Ascending aorta (tissue), 2 donors: Measurements from ENCODE around the gene WNK2. TPM values are rescaled to one million over a fixed set of nuclear protein-coding genes. Genes with fewer than 3 reads are reported as not detected.

Source experiments
- DNase-seq, 2 donors: peaks; one replicate each; pipeline ENCODE4 v3.0.0-alpha.2; 2019; ENCODE audit warnings: low spot score in 2 of 2
- H3K27ac ChIP-seq, 2 donors: fragments of 200-600 bp; sonication (generic); one replicate each; pipeline ENCODE4 v1.5.1; 2016 to 2017; ENCODE audit warnings: mild to moderate bottlenecking in 1 of 2
- H3K27me3 ChIP-seq: fragments of 200-600 bp; sonication (generic); one replicate; pipeline ENCODE4 v1.5.1; 2017
- H3K36me3 ChIP-seq, 2 donors: fragments of 200-600 bp; sonication (generic); one replicate each; pipeline ENCODE4 v1.5.1; 2016
- H3K4me1 ChIP-seq, 2 donors: fragments of 200-600 bp; sonication (generic); one replicate each; pipeline ENCODE4 v1.5.1; 2016 to 2017; ENCODE audit warnings: mild to moderate bottlenecking in 1 of 2
- H3K4me3 ChIP-seq, 2 donors: fragments of 200-600 bp; sonication (generic); one replicate each; pipeline ENCODE4 v1.5.1; 2016 to 2017; ENCODE audit warnings: mild to moderate bottlenecking in 1 of 2
- H3K9me3 ChIP-seq, 2 donors: fragments of 200-600 bp; sonication (generic); one replicate each; pipeline ENCODE4 v1.5.1; 2016
- intact Hi-C: fragments of 100-400 bp; cut with DNase I; formaldehyde crosslinking; loops from one replicate; pipeline ENCODE4 v1.15.1; 2023
- total RNA-seq: library from RNA; depleted of rRNA; stranded (reverse); fragments of >200 nt; gene quantifications from one replicate; pipeline ENCODE4 v1.1.0, GENCODE V29; 2016
- TF ChIP-seq, protein P1 (sequence below), 3 experiments: fragments of 200-600 bp in 2 of 3; fragments of 450-650 bp in 1 of 3; sonication (generic) in 2 of 3; IDR thresholded peaks; one replicate each; pipeline ENCODE4 v1.5.1; 2016 to 2019; ENCODE audit warnings: antibody characterized with exemption in 3 of 3, mild to moderate bottlenecking in 1 of 3, moderate library complexity in 1 of 3

The WNK2 gene
- total RNA-seq, 1 donor from 2014 or later, result not detected

DNA sequence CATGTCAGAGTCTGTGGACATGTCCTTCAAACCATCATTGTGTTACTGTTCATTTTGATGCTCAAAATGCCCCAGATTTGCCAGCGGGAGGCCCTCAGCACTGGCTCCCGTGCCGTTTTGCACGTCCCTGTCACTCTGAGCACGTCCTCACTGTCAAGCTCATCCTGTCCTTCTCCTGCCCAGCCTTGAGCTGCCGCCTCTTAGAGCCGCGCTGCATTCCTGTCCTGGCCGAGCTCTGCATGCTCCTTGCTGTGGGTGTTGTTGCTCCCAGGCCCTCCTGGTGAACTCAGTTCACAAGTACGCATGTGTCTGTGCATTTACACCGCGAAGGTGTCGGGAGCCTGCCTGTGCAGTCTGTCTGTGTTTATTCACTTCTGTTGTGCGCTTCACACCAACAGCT lies 62.2 kb downstream of the WNK2 start:
- TF ChIP-seq, protein P1, sequence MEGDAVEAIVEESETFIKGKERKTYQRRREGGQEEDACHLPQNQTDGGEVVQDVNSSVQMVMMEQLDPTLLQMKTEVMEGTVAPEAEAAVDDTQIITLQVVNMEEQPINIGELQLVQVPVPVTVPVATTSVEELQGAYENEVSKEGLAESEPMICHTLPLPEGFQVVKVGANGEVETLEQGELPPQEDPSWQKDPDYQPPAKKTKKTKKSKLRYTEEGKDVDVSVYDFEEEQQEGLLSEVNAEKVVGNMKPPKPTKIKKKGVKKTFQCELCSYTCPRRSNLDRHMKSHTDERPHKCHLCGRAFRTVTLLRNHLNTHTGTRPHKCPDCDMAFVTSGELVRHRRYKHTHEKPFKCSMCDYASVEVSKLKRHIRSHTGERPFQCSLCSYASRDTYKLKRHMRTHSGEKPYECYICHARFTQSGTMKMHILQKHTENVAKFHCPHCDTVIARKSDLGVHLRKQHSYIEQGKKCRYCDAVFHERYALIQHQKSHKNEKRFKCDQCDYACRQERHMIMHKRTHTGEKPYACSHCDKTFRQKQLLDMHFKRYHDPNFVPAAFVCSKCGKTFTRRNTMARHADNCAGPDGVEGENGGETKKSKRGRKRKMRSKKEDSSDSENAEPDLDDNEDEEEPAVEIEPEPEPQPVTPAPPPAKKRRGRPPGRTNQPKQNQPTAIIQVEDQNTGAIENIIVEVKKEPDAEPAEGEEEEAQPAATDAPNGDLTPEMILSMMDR (IDR thresholded peaks at IDR 0.05), result no peak
- no peak for DNase-seq
- Histone ChIP-seq H3K4me1 (no peaks in the 10 kb centered on the region), H3K27ac (no peak overlapping the region), H3K9me3 (no peaks in the 10 kb centered on the region), H3K36me3 (no peaks in the 10 kb centered on the region), H3K4me3 (no peak overlapping the region), H3K27me3 (no peaks in the 10 kb centered on the region)
- intact Hi-C loops, result no loop called here

DNA sequence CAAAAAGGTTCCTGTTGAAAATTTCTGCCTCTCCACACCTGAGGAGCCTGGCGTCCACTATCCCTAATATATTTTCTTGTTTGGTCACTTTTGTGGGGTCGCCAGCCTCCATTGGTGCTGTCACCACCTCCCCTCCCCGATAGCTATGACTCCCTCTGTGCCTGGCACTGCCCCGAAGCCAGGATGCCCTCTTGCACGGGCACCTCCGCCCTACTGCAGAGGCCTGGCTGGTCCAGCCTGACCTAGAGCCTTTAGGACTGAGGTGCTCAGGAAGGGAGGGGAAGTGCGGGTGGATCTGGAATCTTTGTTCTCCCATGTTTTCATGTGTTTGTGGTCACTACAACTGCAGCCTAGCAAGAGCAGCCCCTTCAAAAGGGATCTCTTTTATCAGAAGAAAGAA lies 62.6 kb downstream of the WNK2 start:
- Histone ChIP-seq H3K27ac (no peak overlapping the region), H3K36me3 (no peaks in the 10 kb centered on the region), H3K9me3 (no peaks in the 10 kb centered on the region), H3K27me3 (no peaks in the 10 kb centered on the region), H3K4me3 (no peak overlapping the region), H3K4me1 (no peaks in the 10 kb centered on the region)
- no peak for DNase-seq
- TF ChIP-seq, protein P1 (IDR thresholded peaks at IDR 0.05), result no peak
- intact Hi-C loops, result no loop called here

DNA sequence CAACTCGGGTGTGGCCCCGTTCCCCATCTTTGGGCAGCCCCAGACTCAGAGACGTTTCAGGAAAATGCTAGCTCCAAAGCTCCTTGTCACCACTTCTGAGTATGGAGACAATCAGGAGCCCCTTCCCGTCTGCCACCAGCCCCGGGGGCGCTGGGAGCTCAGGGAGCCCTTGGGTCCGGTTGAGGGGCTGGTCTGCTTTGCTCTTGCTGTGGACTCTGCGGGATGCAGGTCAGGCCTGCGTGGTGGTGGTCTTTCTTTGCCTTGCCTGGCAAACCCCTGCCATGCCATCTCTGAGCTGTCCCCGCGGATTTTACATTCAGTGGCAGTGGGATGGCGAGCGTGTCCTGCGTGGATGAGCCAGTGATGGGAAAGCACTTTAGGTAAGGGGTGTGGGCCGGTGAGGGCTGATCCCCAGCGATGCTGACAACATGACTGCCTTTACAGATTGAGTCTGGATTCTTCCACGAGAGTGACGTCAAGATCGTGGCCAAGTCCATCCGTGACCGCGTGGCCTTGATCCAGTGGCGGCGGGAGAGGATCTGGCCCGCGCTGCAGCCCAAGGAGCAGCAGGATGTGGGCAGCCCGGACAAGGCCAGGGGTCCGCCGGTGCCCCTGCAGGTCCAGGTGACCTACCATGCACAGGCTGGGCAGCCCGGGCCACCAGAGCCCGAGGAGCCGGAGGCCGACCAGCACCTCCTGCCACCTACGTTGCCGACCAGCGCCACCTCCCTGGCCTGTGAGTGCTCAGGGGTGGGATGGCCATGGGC lies 63.3 kb downstream of the WNK2 start:
- Histone ChIP-seq H3K4me1 (no peaks in the 10 kb centered on the region), H3K4me3 (no peak overlapping the region), H3K36me3 (no peaks in the 10 kb centered on the region), H3K27me3 (no peaks in the 10 kb centered on the region), H3K9me3 (no peaks in the 10 kb centered on the region), H3K27ac (no peak overlapping the region)
- DNase-seq, result no peak
- intact Hi-C loops, result no loop called here
- TF ChIP-seq, protein P1 (IDR thresholded peaks at IDR 0.05), result no peak

DNA sequence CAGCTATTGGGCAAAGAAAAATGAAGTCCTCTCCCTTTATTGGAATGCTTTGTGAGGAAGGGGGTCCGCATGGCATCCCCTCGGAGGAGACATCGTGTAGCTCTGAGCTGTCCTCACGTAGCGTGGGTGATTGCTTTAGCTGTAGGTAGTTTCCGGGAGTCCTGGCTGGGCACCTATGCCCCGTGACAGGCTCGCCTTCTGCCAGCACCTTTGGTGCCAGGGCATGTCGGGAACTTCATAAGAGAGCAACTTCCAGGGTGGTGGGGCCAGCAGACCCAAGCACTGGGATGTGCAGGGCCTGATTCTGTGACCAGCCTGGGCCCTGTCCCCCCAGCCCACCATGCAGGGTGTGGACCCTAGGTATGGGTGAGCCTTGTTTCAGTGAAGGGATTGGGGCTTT lies 64.0 kb downstream of the WNK2 start:
- no peaks in the 10 kb centered on the region for H3K4me1 ChIP-seq
- no peak for DNase-seq
- H3K27ac ChIP-seq, result no peak overlapping the region
- intact Hi-C loops, result no loop called here
- H3K36me3 ChIP-seq, result no peaks in the 10 kb centered on the region
- TF ChIP-seq, protein P1 (IDR thresholded peaks at IDR 0.05), result no peak
- H3K4me3 ChIP-seq, result no peak overlapping the region
- no peaks in the 10 kb centered on the region for H3K9me3 ChIP-seq
- H3K27me3 ChIP-seq, result no peaks in the 10 kb centered on the region

DNA sequence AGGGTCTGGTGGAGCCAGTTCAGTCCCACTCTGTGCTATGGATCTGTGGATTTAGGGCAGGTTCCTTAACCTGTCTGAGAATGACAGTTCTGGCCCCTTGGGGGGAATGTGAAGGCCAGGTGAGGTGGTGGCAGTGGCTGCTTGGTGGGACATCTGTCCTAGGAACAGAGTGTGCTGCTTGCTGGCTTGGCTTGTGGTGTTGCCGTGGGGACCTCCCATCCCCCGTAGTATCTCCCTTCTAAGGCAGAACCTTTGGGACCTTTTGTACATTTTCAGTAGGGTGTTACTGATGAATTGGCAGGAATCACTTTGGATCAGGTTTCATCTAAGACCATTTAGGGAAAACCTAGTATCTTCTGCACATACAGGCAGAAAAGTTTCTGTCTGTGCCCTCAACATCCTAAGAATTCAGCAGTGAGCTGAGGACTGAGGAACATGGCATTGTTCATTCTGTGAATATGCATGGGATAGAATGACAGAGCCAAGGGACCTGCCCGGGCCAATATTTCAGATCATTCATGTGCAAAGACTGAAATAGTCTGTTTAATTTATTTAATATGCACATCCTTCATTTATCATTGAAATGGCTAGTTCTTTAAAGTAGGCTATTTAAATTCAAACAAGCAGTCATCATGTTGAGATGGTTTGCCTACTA lies 64.6 kb downstream of the WNK2 start:
- Histone ChIP-seq H3K4me1 (no peaks in the 10 kb centered on the region), H3K9me3 (no peaks in the 10 kb centered on the region), H3K36me3 (no peaks in the 10 kb centered on the region), H3K4me3 (no peak overlapping the region), H3K27me3 (no peaks in the 10 kb centered on the region), H3K27ac (no peak overlapping the region)
- no peak for DNase-seq
- intact Hi-C loops, result no loop called here
- TF ChIP-seq, protein P1 (IDR thresholded peaks at IDR 0.05), result no peak
